Measurements from ENCODE around the gene RNF31. TPM values are rescaled to one million over a fixed set of nuclear protein-coding genes. Genes with fewer than 3 reads are reported as not detected.
"Not testable (repeated sequence)": the region's sequence is repeated elsewhere in the genome, so short reads cannot be mapped to it uniquely, and the experiment has no call there.

The RNF31 gene

DNA sequence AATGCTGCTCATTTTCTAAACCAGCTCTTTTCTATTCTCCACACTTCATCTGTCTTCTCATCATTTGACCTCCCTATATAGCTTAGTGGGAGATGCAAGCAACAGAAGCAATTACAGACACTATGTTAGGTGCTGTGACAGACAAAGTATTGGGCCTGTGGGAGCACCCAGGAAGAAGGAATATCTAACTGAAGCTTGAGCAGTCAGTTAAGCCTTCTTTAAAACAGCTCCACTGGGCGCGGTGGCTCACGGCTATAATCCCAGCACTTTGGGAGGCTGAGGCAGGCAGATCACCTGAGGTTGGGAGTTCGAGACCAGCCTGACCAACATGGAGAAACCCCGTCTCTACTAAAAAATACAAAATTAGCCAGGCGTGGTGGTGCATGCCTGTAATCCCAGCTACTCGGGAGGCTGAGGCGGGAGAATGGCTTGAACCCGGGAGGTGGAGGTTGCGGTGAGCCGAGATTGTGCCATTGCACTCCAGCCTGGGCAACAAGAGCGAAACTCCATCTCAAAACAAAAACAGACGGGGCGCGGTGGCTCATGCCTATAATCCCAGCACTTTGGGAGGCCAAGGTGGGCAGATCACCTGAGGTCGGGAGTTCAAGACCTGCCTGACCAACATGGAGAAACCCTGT lies 56.1 kb downstream of the RNF31 start:
- not testable (repeated sequence) for H3K4me2 ChIP-seq (ENCODE audit: low read length); H3K4me3 ChIP-seq (ENCODE audit: low read length); H3K4me1 ChIP-seq (ENCODE audit: control insufficient read depth, insufficient read depth, low read length); H3K9ac ChIP-seq (ENCODE audit: low read depth, low read length); H3K27me3 ChIP-seq (ENCODE audit: control insufficient read depth, insufficient read depth, low read length); H3K9me3 ChIP-seq (replicated peaks; ENCODE audit: low read length)
- peaks cover 48% of the 10 kb centered on the region for H3K36me3 ChIP-seq (ENCODE audit: insufficient read depth, low read length)

DNA sequence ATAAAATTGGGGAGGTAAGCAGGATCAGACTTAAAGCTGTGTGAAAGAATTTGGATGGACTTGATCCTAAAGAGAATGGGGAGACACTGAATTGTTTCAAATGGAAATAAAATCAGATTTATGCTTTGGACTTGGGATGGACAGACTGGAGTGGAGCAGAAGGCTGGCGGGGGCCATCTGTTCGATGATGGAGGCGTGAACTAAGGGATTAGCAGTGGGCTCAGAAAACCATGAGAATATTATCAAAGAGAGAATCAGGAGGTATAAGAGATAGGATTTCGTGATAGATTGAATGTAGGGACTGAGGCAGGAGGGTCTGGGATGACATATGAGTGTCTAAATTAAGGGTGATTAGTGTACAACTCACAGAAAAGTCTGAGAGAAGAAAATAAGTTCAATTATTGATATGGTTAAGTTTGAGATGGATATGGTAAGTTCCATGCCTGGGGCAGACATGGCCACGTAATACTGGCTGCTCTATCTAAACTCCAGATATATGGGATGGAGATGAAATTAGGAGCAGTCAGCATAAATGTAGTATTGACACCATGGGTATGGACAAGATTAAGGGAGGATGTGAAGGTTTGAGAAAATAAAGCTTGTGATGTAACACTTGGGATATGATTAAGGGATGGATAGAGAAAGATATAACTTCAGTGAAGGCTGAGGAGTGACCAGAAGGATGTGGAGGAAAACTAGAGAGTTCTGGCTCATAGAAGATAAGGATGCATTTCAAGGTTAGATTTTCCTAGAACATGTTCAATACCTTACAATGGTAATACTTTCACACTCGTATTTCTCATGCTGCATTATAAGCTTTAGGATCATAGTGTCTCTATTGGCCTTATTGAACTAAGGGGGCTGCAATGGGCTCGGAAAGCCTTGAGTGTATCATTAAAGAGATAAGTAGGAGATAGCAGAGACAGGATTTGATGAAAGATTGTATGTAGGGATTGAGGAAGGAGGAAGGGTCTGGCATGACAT lies 57.2 kb downstream of the RNF31 start:
- Histone ChIP-seq H3K4me2 (ENCODE audit: low read length) (no peak overlapping the region), H3K36me3 (ENCODE audit: insufficient read depth, low read length) (peaks cover 52% of the 10 kb centered on the region), H3K4me3 (ENCODE audit: low read length) (no peak overlapping the region), H3K9me3 (replicated peaks; ENCODE audit: low read length) (no peaks in the 10 kb centered on the region), H3K27me3 (ENCODE audit: control insufficient read depth, insufficient read depth, low read length) (no peaks in the 10 kb centered on the region), H3K9ac (ENCODE audit: low read depth, low read length) (no peak overlapping the region), H3K4me1 (ENCODE audit: control insufficient read depth, insufficient read depth, low read length) (no peaks in the 10 kb centered on the region)

DNA sequence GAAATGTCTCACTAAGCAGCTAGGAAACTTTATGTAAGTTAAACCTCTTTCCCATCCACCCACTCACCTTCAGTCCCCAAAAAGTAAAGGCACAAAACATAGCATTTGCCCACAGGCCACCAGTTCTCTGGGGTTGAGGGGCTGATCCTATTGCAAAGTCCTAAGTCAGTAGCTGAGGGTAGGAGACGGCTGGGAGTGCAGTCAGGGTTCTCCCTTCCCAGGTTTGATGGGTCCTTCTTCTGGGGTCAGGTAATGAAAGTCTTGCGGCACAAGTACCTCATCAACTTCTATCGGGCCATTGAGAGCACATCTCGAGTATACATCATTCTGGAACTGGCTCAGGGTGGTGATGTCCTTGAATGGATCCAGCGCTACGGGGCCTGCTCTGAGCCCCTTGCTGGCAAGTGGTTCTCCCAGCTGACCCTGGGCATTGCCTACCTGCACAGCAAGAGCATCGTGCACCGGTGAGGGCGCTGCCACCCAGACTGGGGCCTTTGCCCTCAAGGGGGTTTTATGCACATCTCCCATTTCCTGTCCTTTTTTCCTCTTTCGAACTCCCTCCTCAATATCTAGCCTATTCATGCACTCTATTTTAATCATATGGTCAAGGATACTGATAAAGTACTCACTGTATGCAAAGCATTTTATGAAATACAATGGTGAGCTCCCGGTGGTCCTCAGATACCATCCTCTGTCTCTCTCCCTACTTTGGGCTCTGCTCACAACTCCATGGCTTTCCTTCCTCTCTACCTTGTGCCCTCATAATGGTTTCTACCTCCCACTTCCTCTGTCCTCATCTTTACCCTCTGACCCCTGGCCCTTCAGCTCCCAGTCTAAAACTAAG lies 59.2 kb downstream of the RNF31 start:
- H3K4me3 ChIP-seq (ENCODE audit: low read length), result no peak overlapping the region
- H3K4me1 ChIP-seq (ENCODE audit: control insufficient read depth, insufficient read depth, low read length), result no peaks in the 10 kb centered on the region
- no peaks in the 10 kb centered on the region for H3K9me3 ChIP-seq (replicated peaks; ENCODE audit: low read length)
- H3K36me3 ChIP-seq (ENCODE audit: insufficient read depth, low read length), result peaks cover 67% of the 10 kb centered on the region
- H3K4me2 ChIP-seq (ENCODE audit: low read length), result no peak overlapping the region
- H3K27me3 ChIP-seq (ENCODE audit: control insufficient read depth, insufficient read depth, low read length), result no peaks in the 10 kb centered on the region
- no peak overlapping the region for H3K9ac ChIP-seq (ENCODE audit: low read depth, low read length)

DNA sequence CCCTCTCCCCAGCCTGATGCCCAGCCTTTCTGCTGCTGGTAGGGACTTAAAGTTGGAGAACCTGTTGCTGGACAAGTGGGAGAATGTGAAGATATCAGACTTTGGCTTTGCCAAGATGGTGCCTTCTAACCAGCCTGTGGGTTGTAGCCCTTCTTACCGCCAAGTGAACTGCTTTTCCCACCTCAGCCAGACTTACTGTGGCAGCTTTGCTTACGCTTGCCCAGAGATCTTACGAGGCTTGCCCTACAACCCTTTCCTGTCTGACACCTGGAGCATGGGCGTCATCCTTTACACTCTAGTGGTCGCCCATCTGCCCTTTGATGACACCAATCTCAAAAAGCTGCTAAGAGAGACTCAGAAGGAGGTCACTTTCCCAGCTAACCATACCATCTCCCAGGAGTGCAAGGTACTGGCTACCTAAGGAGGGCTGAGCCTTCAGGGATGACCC lies 59.8 kb downstream of the RNF31 start:
- H3K4me3 ChIP-seq (ENCODE audit: low read length), result no peak overlapping the region
- no peak overlapping the region for H3K9ac ChIP-seq (ENCODE audit: low read depth, low read length)
- H3K9me3 ChIP-seq (replicated peaks; ENCODE audit: low read length), result no peaks in the 10 kb centered on the region
- H3K27me3 ChIP-seq (ENCODE audit: control insufficient read depth, insufficient read depth, low read length), result no peaks in the 10 kb centered on the region
- no peaks in the 10 kb centered on the region for H3K4me1 ChIP-seq (ENCODE audit: control insufficient read depth, insufficient read depth, low read length)
- H3K4me2 ChIP-seq (ENCODE audit: low read length), result no peak overlapping the region
- H3K36me3 ChIP-seq (ENCODE audit: insufficient read depth, low read length), result peaks cover 67% of the 10 kb centered on the region

DNA sequence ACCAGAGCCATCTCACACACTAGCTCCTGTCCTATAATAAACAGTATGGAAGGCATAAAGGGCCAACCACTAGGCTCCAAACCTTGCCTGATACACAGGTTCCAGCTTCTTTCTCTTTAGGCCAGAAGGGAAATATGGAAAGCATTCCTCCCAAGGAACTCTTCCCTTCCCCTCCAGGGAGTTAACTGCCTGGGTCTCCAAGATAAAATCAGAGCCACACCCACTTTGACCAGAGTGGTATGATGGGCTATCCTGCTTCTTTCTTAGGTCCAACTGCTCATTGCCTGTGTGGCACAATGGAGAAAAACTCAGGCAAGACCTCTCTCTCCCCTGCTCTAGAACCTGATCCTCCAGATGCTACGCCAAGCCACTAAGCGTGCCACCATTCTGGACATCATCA lies 60.3 kb downstream of the RNF31 start:
- Histone ChIP-seq H3K9me3 (replicated peaks; ENCODE audit: low read length) (no peaks in the 10 kb centered on the region), H3K9ac (ENCODE audit: low read depth, low read length) (no peak overlapping the region), H3K36me3 (ENCODE audit: insufficient read depth, low read length) (peaks cover 67% of the 10 kb centered on the region), H3K4me1 (ENCODE audit: control insufficient read depth, insufficient read depth, low read length) (peaks cover 3% of the 10 kb centered on the region), H3K27me3 (ENCODE audit: control insufficient read depth, insufficient read depth, low read length) (no peaks in the 10 kb centered on the region), H3K4me3 (ENCODE audit: low read length) (no peak overlapping the region), H3K4me2 (ENCODE audit: low read length) (no peak overlapping the region)

Small RNAs within 50 kb of the gene (small RNA-seq; reads per million reads assigned to genes)
- not detected for gene AL136295.4
- gene CHMP4A, result not detected
- not detected for gene IPO4
- not detected for gene IRF9
- 0.21 reads per million for gene RNA5SP383
